ENCODE measurements around the gene GFAP.

GFAP gene

DNA sequence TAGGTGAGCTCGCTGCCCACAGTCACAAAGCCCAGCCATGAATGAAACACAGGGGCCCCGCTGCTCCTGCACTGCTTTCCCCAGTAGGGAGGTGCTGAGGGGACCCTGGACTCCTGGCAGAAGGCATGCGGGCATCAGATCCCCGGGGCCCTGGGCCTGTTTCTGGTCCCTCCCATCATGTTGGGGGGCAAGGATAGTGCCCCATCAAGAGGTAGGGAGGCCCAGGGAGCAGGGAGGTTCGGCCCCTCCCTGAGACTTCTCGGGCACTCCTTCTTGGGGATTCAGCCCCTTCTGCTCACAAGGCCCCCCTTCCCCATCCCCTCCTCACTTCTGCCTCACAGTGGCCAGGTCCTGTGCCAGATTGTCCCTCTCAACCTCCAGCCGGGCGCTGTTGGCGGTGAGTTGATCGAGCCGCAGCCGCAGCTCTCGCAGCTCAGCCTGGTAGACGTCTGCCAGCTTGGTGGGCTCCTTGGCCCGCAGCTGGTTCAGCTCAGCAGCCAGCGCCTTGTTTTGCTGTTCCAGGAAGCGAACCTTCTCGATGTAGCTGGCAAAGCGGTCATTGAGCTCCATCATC is 515 bp downstream of the GFAP start:
- Histone ChIP-seq H3K27me3 (ENCODE audit: low read depth) (peaks cover 10% of the 10 kb centered on the region), H3K9me3 (no peaks in the 10 kb centered on the region), H3K36me3 (replicated peaks) (no peaks in the 10 kb centered on the region), H3K4me3 (no peak overlapping the region), H3K4me1 (no peaks in the 10 kb centered on the region)
- no peak for DNase-seq (ENCODE audit: low spot score in 2 of 2)
- in situ Hi-C loops (cut with MboI; ENCODE audit: low sequenced_read_pairs): loop anchor here (5.0 kb wide), 1 partner anchor 113 kb away; no protein-coding TSS in a partner anchor

DNA sequence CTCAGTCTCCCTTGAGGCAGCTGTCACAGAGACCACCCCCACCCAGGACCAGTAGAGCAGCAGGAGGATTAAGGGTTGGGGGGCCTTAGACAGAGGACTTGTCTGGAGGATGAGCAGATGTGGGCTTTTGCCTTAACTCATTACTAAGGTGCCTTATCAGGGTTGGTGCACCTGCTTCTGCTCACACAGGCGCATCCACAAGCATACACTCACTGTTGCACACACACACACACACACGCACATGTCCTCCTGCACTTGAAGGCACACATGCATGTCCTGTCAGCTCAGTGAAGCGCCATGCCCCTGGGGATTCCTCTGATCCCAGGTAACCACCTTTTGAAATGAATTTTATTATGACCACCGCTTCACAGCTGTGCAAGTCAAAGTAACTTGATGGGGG is 1.2 kb downstream of the GFAP start:
- H3K9me3 ChIP-seq: no peaks in the 10 kb centered on the region
- in situ Hi-C loops (cut with MboI; ENCODE audit: low sequenced_read_pairs): loop anchor here (5.0 kb wide), 1 partner anchor 113 kb away; no protein-coding TSS in a partner anchor
- H3K27me3 ChIP-seq (ENCODE audit: low read depth): peaks cover 10% of the 10 kb centered on the region
- H3K36me3 ChIP-seq (replicated peaks): no peaks in the 10 kb centered on the region
- no peaks in the 10 kb centered on the region for H3K4me1 ChIP-seq
- no peak overlapping the region for H3K4me3 ChIP-seq
- DNase-seq (ENCODE audit: low spot score in 2 of 2): no peak

DNA sequence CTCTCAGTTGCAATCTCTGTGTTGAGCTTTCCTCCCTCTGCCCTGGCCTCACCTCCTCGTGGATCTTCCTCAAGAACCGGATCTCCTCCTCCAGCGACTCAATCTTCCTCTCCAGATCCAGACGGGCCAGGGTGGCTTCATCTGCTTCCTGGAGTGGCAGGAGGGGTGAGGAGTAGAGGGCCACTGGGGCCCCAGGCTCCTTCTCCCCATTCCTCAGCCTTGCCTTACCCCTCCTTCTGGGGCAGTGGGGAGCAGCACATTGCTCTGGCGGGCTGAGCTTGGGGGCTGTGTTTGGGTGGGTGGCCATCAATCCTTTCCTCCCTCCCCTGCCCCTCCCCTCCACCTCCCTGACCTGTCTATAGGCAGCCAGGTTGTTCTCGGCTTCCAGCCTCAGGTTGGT is 1.6 kb downstream of the GFAP start:
- in situ Hi-C loops (cut with MboI; ENCODE audit: low sequenced_read_pairs): loop anchor here (5.0 kb wide), 1 partner anchor 114 kb away; no protein-coding TSS in a partner anchor
- Histone ChIP-seq H3K4me3 (no peak overlapping the region), H3K27me3 (ENCODE audit: low read depth) (peaks cover 10% of the 10 kb centered on the region), H3K4me1 (no peaks in the 10 kb centered on the region), H3K36me3 (replicated peaks) (no peaks in the 10 kb centered on the region), H3K9me3 (no peaks in the 10 kb centered on the region)
- no peak for DNase-seq (ENCODE audit: low spot score in 2 of 2)

DNA sequence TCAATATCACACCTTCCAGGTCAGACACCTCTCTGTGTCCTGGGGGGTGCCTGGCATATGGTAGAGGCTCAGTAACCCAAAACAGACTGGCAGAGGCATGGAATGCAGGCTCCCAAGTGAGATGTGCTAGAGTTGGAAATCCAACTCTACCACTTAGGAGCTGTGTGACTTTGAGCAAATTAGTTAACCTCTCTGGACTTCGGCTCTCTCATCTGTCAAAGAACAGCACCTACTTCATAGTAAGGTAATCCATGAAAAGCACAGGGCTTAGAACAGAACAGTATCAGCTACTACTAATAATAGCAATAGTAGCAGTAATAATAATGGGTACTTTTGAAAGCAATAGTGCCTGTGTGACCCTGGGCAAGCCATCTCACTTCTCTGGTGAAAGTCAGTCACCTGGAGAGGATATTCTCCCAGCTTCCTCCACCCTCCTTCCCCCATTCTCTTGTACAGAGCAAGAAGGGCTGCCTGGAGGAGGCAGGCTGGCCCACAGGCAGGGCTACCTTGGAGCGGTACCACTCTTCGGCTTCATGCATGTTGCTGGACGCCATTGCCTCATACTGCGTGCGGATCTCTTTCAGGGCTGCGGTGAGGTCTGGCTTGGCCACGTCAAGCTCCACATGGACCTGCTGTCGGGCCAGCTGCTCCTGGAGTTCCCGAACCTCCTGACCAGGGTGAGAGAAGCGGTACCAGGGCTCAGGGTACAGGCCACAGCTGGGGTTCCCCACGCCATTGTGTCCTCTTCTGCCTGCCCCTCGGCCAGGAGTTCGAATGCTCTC is 2.3 kb downstream of the GFAP start:
- in situ Hi-C loops (cut with MboI; ENCODE audit: low sequenced_read_pairs): loop anchor here (5.0 kb wide), 1 partner anchor 114 kb away; no protein-coding TSS in a partner anchor
- no peak for DNase-seq (ENCODE audit: low spot score in 2 of 2)

DNA sequence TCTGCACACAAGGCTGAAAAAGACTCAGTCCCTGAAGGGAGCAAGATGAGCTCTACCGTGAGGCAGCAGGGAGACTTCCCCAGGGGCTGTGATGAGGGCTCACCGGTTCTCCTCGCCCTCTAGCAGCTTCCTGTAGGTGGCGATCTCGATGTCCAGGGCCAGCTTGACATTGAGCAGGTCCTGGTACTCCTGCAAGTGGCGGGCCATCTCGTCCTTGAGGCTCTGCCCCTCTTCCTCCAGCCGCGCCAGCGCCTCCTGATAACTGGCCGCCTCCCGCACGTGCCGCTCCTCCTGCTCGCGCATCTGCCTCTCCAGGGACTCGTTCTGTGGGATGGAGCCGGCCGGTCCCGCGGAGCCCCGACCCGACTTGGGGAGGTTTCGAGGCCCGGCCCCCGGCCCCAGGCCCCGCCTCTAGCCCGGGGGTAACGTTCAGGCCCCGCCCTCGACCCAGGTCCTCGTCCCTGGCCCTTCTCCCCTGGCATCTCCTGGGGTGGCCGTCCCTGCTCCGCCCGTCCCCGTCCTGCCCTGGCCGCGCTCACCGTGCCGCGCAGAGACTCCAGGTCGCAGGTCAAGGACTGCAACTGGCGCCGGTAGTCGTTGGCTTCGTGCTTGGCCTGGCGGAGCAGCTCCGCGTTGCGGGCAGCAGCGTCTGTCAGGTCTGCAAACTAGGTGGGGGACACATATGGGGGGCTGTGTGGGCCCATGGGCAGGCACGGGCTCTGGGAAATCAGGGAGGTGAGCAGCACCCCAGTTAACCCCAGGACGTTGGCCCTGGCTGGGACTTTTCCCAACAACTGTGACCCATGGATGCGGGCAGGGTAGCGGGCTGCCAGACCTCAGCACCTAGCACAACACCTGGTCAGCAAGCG is 3.9 kb downstream of the GFAP start:
- DNase-seq (ENCODE audit: low spot score in 2 of 2): peak; percentile 60 to 84
- no peaks in the 10 kb centered on the region for H3K9me3 ChIP-seq
- no peaks in the 10 kb centered on the region for H3K4me1 ChIP-seq
- peaks cover 10% of the 10 kb centered on the region for H3K27me3 ChIP-seq (ENCODE audit: low read depth)
- H3K4me3 ChIP-seq: peak overlapping the region; percentile 10; the same call in 1 of the 2 replicates
- no peaks in the 10 kb centered on the region for H3K36me3 ChIP-seq (replicated peaks)
- in situ Hi-C loops (cut with MboI; ENCODE audit: low sequenced_read_pairs): loop anchor here (5.0 kb wide), 1 partner anchor 116 kb away; no protein-coding TSS in a partner anchor

More for the DNA sequence above, 2.3 kb downstream of the GFAP start:
- Histone ChIP-seq H3K27me3 (ENCODE audit: low read depth) (peaks cover 10% of the 10 kb centered on the region), H3K4me3 (no peak overlapping the region), H3K4me1 (no peaks in the 10 kb centered on the region), H3K36me3 (replicated peaks) (no peaks in the 10 kb centered on the region), H3K9me3 (no peaks in the 10 kb centered on the region)

DNA sequence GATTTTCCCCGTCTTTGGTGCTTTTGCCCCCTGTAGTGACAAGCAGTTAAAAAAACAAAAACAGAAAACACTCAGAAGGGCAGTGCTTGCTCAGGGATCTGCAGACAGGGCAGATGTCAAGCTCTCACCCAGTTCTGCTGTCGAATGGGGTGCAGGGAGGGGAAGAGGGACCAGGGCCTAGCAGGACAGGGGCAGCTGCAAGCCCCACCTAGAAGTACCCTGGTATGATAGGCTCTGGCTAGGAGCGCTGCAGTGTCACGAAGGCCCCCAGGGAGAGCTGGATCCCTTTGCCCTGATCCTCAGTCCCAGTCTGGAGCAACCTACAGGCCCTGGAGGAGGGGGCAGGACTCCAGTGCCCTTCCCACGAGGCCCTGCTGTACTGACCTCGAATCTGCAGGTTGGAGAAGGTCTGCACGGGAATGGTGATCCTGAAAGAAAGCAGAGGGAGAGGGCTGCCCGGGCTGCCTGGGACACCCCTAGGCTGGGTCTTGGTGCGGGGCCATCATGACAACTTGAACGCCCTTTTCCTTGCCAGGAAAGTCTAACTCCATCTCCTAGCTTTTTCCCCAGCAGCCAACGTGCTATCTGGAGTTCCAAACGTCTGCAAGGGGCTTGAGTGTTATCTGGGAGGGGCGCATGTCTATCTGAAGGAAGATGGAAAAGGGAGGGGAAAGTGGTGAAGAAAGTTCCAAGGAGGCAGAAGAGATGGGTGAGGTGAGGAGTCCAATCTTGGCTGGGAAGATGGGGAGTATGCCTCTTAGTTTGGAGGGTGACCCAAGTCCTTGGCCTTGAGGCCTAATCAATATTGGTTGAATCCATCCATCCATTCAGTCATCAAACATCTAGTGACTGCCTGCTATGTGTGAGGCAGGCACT is 4.8 kb downstream of the GFAP start:
- Histone ChIP-seq H3K4me1 (no peaks in the 10 kb centered on the region), H3K4me3 (no peak overlapping the region), H3K36me3 (replicated peaks) (no peaks in the 10 kb centered on the region), H3K27me3 (ENCODE audit: low read depth) (peaks cover 10% of the 10 kb centered on the region), H3K9me3 (no peaks in the 10 kb centered on the region)
- in situ Hi-C loops (cut with MboI; ENCODE audit: low sequenced_read_pairs): loop anchor here (5.0 kb wide), 1 partner anchor 117 kb away; no protein-coding TSS in a partner anchor
- no peak for DNase-seq (ENCODE audit: low spot score in 2 of 2)

DNA sequence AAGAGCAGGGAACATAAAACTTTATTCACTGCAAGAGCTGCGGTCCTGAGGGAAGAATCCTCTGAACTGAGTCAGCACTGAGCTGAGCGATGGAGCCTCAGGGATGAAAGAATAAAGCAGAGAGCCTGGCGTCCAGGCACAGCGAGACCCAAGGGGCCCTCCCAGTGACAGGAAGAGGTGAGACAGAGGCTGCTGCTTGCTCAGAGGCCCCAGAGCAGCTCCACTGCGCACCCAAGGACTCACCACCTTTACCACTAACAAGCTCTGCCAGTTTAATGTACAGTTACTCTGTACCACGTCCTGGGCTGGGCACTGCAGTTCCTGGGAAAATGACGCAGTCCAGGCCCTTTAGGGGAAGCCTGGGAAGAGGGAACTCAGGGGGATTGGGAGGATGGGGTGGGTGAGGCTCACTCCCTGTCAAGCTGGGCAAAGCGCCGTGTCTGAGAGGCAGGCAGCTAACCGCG is 5.6 kb downstream of the GFAP start:
- Histone ChIP-seq H3K4me1 (no peaks in the 10 kb centered on the region), H3K4me3 (no peak overlapping the region), H3K36me3 (replicated peaks) (no peaks in the 10 kb centered on the region), H3K9me3 (no peaks in the 10 kb centered on the region), H3K27me3 (ENCODE audit: low read depth) (peaks cover 10% of the 10 kb centered on the region)
- in situ Hi-C loops (cut with MboI; ENCODE audit: low sequenced_read_pairs): loop anchor here (5.0 kb wide), 1 partner anchor 118 kb away; no protein-coding TSS in a partner anchor
- DNase-seq (ENCODE audit: low spot score in 2 of 2): no peak

DNA sequence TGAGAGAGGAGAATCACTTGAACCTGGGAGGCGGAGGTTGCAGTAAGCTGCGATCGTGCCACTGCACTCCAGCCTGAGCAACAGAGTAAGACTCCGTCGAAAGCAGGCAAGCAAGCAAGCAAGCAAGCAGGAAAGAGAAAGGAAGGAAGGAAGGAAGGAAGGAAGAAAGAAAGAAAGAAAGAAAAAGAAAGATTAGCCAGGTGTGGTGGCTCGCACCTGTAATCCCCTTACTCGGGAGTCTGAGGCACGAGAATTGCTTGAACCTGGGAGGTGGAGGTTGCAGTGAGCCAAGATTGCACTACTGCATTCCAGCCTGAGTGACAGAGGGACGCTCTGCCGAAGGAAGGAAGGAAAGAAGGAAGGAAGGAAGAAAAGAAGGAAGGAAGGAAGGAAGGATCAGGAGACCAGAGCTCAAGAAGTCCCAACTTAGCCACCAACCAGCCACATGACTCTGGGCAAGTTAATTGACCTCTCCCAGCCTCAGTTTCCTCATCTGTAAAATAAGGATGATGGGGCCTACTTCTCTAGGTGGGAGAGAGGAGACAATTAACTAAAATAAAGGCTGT is 6.5 kb downstream of the GFAP start:
- Histone ChIP-seq H3K4me1 (no peaks in the 10 kb centered on the region), H3K4me3 (no peak overlapping the region), H3K27me3 (ENCODE audit: low read depth) (peaks cover 10% of the 10 kb centered on the region), H3K9me3 (no peaks in the 10 kb centered on the region), H3K36me3 (replicated peaks) (no peaks in the 10 kb centered on the region)
- DNase-seq (ENCODE audit: low spot score in 2 of 2): no peak
- in situ Hi-C loops (cut with MboI; ENCODE audit: low sequenced_read_pairs): no loop called here

DNA sequence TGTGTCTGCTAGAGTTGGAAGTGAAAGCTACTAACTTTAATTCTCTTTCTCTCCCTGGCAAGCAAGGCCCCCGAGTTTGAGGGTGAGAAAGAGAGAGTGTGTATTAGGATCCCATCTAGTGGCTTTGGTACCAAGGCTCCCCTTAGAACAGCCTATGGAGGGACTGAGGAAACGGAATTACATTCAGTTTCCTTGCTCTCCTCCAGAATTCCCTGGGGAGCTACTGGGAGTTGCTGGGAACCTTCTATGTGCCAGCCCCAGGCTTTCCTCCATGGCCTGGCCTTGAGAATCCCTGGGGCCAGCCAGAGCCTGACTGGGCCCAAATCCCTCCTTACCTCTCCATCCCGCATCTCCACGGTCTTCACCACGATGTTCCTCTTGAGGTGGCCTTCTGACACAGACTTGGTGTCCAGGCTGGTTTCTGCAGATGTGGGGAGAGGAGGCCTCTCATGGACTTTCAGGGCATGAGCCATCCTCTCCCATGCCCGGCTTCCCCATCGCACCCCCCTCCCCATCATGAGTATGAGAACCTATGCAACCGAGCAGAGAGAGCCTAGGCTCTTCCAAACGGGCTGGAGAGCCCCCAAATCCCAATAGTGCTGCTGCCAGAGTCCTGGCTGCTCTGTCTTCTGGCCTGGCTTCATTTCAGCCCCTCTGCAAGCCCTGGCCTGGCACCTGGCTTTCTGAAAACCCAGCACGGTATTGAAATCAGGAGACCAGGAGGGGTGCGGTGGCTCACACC is 7.4 kb downstream of the GFAP start:
- Histone ChIP-seq H3K27me3 (ENCODE audit: low read depth) (peaks cover 2% of the 10 kb centered on the region; the same call in 1 of the 2 replicates), H3K36me3 (replicated peaks) (no peaks in the 10 kb centered on the region), H3K9me3 (no peaks in the 10 kb centered on the region), H3K4me1 (no peaks in the 10 kb centered on the region), H3K4me3 (no peak overlapping the region)
- DNase-seq (ENCODE audit: low spot score in 2 of 2): no peak
- in situ Hi-C loops (cut with MboI; ENCODE audit: low sequenced_read_pairs): no loop called here

DNA sequence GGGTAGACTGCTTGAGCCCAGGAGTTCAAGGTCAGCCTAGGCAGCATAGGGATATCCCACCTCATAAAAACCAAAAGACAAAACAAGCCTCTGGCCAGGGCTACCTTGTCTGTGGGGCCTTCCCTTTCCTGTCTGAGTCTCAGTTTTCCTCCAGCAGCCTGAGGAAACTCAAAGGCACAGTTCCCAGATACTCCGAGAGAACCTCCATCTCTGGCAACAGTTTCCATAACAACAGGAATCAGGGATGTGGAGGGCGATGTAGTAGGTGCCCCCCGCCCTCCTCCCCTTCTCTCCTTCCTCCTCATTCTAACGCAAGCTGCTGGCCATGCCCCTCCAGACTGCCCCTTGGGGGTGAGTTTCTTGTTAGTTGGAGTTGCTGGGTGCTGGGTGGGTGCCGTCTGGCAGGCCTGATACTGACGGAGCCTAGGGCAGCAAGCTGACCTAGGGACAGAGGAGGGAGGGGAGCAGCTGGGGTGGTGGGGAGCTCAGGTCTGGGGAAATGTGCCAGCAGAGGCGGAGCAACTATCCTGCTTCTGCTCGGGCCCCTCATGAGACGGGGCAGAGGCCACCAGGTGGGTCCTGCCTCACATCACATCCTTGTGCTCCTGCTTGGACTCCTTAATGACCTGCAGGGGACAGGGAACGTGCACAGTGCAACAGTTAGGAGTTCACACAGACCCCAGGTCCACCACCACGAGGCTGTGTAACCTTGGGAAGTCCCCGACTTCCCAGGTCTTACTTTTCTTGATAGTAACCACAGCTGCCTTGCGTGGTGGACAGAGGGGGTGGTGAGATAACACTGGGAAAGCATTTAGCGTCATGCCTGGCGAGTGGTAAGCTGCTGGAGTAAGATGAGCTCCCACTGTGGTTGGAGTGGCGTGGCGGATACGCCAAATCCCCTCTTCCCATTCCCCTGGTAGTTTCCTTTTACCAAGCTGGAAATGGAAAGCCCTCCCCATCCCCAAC is 8.3 kb downstream of the GFAP start:
- Histone ChIP-seq H3K36me3 (replicated peaks) (no peaks in the 10 kb centered on the region), H3K27me3 (ENCODE audit: low read depth) (no peaks in the 10 kb centered on the region), H3K9me3 (no peaks in the 10 kb centered on the region), H3K4me1 (no peaks in the 10 kb centered on the region), H3K4me3 (no peak overlapping the region)
- DNase-seq (ENCODE audit: low spot score in 2 of 2): no peak
- in situ Hi-C loops (cut with MboI; ENCODE audit: low sequenced_read_pairs): no loop called here

DNA sequence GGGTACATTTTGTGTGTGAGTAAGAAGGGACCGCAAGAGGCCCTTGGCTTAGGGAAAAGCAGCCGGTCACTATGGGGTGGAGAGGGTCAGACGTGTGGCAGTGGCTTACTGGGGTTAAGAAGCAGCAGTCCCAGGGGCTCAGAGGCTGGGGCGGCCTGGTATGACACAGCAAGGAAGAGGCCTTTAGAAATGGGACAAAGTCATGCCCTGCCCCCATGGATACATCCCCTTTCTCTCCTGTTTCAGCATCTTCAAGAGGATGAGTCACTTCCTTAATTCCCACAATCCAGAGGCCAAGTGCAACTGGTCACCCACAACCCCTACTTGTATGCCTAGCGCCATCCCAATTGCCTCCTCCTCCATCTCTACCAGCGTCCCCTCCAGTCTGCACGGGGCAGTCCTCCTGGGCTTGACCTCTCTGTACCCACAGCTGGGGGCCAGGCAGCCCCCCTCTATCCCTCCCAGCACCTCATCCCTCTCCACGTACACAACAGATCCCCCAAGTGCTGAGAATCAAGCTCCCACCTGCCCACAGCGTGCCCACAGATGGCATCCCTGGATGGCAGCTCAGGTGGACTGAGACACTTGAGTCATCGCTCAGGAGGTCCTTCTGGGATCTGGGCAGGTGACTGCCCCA is 9.2 kb downstream of the GFAP start:
- Histone ChIP-seq H3K4me1 (no peaks in the 10 kb centered on the region), H3K27me3 (ENCODE audit: low read depth) (no peaks in the 10 kb centered on the region), H3K9me3 (no peaks in the 10 kb centered on the region), H3K4me3 (no peak overlapping the region), H3K36me3 (replicated peaks) (no peaks in the 10 kb centered on the region)
- no peak for DNase-seq (ENCODE audit: low spot score in 2 of 2)
- in situ Hi-C loops (cut with MboI; ENCODE audit: low sequenced_read_pairs): no loop called here
